Measurements from ENCODE around the gene ZDHHC17. TPM values are rescaled to one million over a fixed set of nuclear protein-coding genes. Genes with fewer than 3 reads are reported as not detected.
"Not testable (repeated sequence)": the region's sequence is repeated elsewhere in the genome, so short reads cannot be mapped to it uniquely, and the experiment has no call there.

ZDHHC17 gene
- total RNA-seq, 2 donors from 2014 or later: 24.2 to 29.0 TPM

DNA sequence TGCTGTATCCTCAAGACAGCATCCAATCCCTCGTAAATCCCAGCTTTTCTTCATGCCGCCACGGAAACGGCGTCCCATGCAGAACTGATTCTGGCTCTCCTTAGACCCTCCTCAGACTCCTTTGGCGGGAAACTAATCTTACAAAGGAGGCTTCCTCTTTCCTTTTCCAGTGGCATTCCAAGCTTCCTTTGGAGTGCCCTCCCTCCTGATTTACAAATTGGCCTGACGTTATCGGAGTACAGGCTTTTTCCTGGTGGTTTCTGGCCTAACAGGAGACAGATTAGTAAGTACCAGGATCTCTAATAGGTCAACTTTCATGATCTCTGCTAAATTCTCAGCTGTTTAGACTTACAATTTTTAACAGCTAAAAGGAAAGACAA lies 1.3 kb upstream of the ZDHHC17 start:
- intact Hi-C loops (cut with DNase I): no loop called here
- DNase-seq (no peak), ATAC-seq (no peak)

DNA sequence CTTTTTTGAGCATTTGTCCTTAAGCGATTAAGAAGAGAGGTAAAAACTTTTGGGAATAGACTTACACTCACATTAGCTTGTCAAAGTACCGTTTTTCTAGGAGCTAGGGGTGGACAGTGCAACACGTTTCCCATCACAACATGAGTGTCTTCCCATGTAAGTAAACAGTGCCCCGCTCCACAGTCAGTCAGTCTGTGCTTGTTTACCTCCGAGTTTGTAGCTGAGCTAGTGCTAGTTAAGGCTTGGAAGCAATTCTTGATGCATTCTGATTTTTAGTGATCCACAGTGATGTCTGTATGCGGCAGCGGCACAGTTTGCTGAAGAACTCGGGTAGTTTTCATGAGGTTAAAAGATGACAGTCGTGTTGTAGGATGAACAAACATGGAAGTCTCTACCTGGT lies 941 bp downstream of the ZDHHC17 start:
- ATAC-seq (no peak), DNase-seq (no peak)
- intact Hi-C loops (cut with DNase I): no loop called here

DNA sequence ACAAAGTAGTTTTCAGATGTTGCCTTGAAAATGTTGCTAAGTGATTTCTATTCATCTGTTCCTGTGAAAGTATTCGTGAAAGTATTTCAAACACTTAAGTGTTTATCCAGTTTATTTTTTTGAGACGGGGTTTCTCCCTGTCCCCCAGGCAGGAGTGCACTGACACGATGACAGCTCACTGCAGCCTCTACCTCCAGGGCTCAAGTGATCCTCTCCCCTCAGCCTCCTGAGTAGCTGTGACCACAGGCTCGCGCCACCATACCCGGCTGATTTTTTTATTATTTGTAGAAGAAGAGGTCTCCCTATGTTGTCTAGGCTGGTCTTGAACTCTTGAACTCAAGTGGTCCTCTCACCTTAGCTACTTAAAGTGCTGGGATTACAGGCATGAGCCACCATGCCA lies 1.7 kb downstream of the ZDHHC17 start:
- no peak for DNase-seq
- ATAC-seq: no peak
- intact Hi-C loops (cut with DNase I): no loop called here

DNA sequence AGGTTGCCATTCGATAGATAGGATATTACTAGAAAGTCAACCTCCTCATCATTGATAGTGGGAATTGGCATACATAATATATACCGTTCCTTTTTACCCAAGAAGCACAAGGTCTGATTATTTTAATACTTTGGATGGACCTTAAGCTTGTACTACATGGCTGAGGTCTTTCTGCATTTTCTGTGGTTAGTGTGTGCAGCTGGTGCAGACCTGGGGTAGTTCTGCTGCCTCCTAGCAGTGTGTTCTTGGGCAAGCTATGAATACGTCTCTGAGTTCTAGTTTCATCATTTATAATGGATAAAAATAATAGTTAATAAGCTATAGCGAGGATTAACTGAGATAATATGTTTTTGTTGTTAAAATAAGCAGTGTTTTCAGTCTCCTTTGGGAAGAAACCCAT lies 2.2 kb downstream of the ZDHHC17 start:
- no peak for ATAC-seq
- intact Hi-C loops (cut with DNase I): no loop called here
- no peak for DNase-seq

DNA sequence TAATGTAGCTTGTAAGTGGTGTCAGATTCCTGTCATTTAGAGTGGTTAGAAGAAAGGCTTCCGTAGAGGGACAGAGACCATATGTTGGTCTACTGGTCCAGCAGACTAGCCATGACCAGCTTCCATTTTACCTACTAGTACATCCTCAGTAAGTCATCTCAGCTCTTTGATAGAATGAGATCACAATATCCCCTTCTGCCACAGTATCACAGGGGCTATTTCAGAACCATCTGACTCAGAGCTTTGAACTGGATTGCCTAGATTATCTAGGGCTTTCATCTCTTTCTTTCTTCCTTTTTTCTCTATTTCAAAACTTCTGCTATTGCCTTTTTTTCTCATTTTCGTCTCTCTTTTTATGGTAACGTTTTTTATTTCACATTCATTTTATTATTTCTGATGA lies 4.7 kb downstream of the ZDHHC17 start:
- ATAC-seq (no peak), DNase-seq (no peak)
- intact Hi-C loops (cut with DNase I): no loop called here

DNA sequence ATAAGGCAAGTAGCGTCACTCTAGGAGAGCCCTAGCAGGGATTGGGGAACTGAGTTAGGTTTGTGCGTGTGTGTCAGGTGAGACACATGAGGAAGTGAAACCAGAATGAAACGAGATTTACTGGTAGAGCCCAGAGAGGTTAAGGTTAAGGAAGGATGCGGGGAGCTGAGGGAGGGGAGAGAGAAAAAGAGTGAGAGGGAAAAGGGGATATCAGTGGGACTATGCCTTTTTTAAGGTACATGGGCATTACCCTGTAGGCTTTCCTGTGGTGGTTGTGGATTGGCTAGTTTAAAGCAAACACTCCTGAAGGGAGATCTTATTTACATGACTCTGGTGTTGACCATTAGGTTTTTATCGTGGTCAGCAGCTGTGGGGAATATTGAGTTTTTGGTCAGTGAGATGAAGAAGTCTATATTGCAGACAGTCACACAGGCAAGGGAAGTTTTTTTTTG lies 13.9 kb downstream of the ZDHHC17 start:
- intact Hi-C loops (cut with DNase I): no loop called here
- no peak for DNase-seq
- ATAC-seq: no peak

DNA sequence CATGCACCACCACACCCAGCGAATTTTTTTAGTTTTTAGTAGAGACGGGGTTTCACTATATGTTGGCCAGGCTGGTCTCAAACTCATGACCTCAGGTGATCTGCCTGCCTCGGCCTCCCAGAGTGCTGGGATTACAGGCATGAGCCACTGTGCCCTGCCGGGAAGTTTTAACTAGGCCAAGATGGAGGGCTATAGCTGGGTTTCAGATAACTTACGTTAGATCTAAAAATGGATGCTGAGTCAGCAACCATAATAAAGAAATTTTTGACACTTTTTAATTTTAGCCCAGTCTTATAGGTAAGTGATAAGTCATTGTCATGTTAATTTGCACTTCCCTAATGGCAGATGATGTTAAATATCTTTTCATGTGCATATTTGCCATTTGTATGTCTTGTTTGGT lies 14.4 kb downstream of the ZDHHC17 start:
- peak in 1 of 2 donors; percentile 16 for ATAC-seq
- DNase-seq: no peak
- intact Hi-C loops (cut with DNase I): no loop called here

DNA sequence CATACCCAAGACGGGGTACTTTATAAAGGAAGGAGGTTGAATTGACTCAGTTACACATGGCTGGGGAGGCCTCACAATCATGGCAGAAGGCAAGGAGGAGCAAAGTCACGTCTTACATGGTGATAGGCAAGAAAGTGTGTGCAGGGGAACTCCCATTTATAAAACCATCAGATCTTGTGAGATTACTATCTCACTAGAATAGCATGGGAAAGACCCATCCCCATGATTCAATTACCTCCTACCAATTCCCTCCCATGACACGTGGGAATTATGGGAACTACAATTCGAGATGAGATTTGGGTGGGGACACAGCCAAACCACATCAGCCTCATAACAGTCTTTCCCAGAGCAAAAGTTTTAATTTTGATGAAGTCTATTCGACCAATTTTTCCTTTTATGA lies 15.4 kb downstream of the ZDHHC17 start:
- DNase-seq; intact Hi-C loops (cut with DNase I); ATAC-seq: not testable (repeated sequence)

DNA sequence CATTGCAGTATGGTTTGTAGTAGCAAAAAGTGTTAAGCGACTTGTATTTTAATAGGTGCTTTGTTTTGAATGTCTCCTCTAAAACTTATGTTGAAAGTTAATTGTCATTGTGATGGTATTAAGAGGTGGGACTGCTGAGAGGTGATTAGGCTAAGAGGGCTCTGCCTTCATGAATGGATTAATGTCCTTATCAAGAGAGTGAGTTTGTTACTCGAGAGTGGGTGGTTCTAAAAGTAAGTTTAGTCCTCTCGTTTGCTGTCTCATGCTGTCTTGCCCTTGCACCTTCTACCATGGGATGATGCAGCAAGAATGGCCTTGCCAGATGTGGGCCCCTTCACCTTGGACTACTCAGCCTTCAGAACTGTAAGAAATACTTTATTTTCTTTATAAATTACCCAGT lies 17.4 kb downstream of the ZDHHC17 start:
- intact Hi-C loops (cut with DNase I): no loop called here
- DNase-seq (no peak), ATAC-seq (no peak)

DNA sequence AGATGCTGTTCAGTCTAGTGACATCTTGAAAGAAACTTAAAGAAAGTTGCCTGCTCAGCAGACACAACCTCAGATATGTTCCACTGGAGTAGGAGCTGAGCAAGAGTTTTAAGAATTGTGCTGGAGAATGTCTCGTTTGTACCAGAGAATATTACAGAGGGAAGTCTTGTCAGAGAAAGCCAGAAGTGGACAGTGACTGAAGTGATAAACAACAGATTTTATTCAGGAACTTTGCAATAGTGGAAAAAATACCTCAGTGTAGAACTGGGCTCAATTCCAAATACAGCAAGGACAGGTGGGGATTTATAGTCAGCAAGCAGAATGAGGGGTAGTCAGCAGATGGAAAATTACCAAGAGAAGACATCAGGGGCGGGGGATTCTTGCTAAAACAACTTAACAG lies 18.6 kb downstream of the ZDHHC17 start:
- no peak for ATAC-seq
- intact Hi-C loops (cut with DNase I): no loop called here
- DNase-seq: no peak

DNA sequence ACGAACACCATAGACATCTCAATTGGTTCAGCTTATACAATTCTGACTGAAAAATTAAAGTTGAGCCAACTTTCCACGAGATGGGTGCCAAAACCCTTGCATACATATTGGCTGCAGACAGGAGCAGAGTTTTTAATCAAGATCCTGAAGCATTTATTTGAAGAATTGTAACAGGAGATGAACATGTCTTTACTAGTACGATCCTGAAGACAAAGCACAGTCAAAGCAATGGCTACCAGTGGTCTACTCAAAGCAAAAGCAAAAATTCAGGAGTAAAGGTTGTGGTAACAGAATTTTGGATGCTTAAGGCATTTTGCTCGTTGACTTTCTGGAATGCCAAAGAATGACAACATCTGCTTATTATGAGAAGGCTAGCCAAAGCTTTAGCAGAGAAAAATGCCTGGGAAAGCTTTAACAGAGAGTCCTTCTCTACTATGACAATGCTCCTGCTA lies 20.7 kb downstream of the ZDHHC17 start:
- intact Hi-C loops (cut with DNase I): no loop called here
- no peak for DNase-seq
- ATAC-seq: peak; percentile 64 to 71

DNA sequence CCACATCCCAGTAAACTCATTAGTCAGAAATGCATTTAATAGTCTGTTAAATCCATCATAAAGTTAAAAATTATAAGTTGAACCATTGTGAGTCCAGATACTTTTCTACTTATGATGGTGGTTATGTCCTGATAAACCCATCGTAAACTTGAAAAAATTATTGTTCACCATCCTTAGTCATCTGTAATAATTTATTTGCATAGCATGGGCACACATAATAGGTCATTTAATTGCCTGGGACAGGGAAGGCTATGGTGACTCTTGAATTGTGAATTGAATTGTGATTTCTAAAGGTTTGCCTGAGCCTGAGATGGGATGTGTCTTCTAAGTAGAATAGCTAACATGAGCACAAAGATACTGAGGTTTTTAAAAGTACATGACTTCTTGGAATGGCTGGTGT lies 21.5 kb downstream of the ZDHHC17 start:
- no peak for ATAC-seq

DNA sequence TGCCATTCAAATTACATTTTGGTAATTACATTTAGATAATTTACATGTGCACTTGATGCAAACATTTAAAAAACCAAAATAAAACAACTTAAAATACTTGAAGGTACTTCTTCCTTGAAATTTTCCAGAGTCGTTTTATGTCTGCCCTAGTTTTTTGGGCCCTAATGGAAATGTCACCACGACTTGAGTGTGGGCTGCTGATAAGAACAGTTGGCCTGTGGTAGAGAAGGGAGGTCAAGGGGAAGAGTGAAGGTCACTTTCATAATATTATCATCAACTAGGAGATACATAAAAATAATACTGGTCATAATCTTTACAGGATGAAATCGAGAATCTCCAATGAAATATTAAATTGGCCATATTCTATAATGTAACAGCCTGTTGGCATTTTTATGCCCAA lies 23.1 kb downstream of the ZDHHC17 start:
- intact Hi-C loops (cut with DNase I): no loop called here
- no peak for DNase-seq
- no peak for ATAC-seq

More for the DNA sequence above, 21.5 kb downstream of the ZDHHC17 start:
- DNase-seq: no peak
- intact Hi-C loops (cut with DNase I): no loop called here

DNA sequence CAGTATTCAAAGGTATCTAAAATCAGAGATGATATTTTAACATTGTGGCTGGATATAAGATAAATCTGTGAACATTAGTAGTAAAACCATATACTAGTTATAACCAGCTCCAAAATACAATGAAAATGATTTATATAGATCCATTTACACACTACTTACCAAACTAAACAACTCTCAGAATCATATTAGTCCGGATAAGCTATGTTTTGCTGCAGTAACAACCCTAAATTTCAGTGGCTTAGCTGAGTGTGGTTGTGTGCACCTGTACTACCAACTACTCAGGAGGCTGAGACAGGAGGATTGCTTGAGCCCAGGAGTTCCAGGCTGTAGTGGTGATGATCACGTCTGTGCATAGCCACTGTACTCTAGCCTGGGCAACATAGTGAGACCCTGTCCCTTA lies 23.8 kb downstream of the ZDHHC17 start:
- intact Hi-C loops (cut with DNase I): no loop called here
- ATAC-seq (no peak), DNase-seq (no peak)

DNA sequence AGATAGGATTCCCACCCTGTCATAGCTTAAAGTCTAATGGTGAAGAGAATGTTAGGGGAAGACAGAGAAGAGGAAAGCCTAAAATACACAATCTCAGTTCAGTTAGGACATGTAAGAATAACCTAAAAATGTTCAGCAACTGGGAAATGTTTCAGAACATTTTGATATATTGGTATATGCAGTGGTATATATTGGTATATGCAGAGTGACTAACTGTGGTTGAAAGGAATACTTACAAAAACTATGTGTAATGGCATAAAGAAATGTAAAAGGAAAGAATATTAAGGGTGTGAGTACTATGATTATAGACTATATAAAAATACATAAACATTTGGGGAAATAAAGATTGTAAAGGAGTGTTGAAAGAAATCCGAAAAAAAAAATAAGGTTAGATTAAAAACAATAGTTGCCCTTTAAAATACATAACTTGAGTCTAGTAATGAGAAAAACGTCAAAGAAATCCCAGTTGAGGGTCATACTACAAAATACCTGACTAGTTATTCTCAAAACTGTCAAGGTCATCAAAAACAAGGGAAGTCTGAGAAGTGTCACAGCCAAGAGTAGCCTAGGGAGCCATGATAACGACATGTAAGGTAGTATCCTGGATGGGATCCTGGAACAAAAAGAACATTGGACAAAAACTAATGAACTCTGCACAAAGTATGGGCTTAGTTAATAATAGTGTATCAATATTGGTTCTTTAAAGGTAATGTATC lies 25.6 kb downstream of the ZDHHC17 start:
- DNase-seq: no peak
- intact Hi-C loops (cut with DNase I): loop anchor here in 1 of 2 donors (5.0 kb wide), 1 partner anchor 167 kb away; no protein-coding TSS in a partner anchor
- ATAC-seq: no peak

DNA sequence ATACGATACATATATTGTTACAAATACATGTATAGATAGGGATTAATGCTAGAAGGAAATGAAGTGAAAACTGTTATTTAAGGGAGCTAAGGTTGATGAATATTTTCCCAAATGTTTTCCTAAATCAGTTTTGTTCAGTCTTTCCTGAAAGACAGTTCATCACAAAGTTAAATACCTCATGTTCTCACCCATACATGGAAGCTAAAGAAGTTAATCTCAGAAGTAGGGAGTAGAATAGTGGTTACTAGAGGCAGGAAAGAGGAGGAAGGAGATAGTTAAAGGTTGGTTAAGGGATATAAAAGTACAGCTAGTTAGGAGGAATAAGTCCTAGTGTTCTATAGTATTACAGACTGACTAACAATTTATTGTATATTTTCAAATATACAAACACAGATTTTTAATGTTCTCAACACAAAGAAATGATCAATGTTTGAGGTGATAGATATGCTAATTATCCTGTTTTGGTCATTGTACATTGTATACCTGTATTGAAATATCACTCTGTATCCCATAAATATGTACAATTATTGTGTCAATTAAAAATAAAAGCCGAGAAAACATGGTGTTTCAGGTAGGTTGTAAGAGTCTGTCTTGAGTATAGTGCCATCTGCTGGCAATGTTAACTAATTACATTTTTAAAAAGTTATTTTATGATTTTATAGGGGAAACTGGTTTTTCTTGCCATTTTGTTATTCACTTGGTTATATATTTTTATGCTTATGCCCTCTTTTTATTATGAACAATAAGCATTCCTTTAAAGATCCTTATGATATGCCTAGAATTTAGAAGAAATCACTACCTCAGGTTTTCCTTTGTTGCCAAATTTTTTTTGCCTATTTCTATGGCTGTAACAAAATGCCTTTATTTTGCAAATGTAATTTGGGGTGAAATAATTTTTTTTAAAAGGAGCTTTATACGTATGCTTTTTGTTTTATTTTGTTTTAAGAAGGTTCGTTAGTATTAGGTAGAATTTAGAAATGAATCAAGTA lies 26.9 kb downstream of the ZDHHC17 start:
- no peak for DNase-seq
- no peak for ATAC-seq
- intact Hi-C loops (cut with DNase I): loop anchor here (1.0 to 5.0 kb wide), 2 partner anchors 169 to 170 kb away; no protein-coding TSS in a partner anchor

DNA sequence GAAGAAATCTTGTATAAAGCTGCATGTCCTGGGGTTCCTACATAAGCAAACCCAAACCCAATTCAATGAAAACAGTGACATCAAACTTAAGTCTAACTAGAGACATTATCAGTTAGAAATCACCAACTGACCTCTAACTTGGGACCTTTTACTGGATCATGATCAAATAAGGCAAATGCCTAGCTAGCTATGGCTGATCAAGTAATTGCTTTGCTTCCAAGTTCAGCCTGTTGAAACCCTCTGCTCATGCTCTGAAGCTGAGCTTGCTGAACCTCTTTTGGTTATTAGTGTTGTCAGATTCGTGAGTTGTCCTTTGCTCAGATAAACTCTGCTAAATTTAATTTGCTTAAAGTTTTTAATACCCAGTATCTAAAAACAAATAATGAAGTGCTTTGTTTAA lies 28.9 kb downstream of the ZDHHC17 start:
- DNase-seq: no peak
- intact Hi-C loops (cut with DNase I): loop anchor here in 1 of 2 donors (5.0 kb wide), 1 partner anchor 171 kb away; no protein-coding TSS in a partner anchor
- peak in 1 of 2 donors; percentile 34 for ATAC-seq

DNA sequence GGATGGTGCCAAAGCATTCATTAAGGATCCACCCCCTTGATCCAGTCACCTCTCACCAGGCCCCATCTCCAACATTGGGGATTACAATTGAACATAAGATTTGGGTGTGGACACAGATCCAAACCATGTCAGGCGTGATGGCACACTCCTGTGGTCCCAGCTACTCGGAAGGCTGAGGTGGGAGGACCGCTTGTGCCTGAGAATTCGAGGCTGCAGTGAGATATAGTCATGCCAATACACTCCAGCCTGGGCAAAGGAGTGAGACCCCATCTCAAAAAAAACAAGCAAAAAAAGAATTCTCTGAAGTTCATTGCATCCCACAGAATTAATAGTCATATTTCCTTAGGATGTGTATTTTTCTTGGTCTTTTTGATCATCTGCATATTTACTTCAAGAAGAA lies 34.9 kb downstream of the ZDHHC17 start:
- no peak for ATAC-seq
- no peak for DNase-seq
- intact Hi-C loops (cut with DNase I): no loop called here

DNA sequence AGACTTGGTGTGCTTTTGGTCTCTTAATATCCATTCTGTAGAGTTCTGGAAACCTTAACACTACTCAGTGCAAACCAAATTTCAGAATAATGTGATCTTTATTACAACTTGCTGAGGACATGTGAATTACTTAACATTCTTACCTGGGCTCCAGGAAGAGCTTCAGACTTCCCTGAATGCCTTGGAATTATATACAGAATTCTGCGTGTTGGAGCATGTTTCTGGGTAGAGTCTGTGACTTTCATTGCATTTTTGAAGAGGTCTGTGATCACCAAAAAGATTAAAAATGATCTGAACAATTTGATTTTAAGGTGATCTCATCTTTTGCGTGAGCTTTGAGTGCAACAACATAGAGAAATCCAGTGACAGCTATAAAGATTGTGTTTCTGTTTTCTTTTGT lies 35.4 kb downstream of the ZDHHC17 start:
- intact Hi-C loops (cut with DNase I): no loop called here
- no peak for ATAC-seq
- DNase-seq: no peak

DNA sequence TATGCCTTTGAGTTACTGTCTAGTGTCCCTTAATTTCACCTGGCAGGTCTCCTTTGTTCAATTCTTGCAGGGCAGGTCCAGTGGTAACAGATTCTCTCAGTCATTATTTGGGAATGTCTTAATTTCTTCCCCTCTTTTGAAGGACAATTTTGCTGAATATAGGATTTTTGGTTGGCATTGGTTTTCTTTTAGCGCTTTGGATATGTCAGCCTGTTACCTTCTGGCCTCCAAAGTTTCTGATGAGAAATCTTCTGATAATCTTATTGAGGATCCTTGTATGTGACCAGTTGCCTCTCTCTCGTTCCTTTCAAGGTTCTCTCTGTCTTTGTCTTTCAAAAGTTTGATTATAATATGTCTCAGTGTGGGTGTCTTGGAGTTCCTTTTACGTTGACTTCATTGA lies 38.1 kb downstream of the ZDHHC17 start:
- DNase-seq (no peak), ATAC-seq (no peak)
- intact Hi-C loops (cut with DNase I): no loop called here

Data from left cardiac atrium (tissue), 4 donors.